COLO829 (cell line): ENCODE measurements around the gene UGCG.
A peak's percentile ranks its signal among the peaks of the same experiment; 100 is the strongest.
"Not testable (repeated sequence)": the region's sequence is repeated elsewhere in the genome, so short reads cannot be mapped to it uniquely, and the experiment has no call there.

Experiments used
- DNase-seq: peaks from one replicate; pipeline ENCODE4 v3.0.0; 2012; ENCODE audit warnings: low spot score

UGCG gene

DNA sequence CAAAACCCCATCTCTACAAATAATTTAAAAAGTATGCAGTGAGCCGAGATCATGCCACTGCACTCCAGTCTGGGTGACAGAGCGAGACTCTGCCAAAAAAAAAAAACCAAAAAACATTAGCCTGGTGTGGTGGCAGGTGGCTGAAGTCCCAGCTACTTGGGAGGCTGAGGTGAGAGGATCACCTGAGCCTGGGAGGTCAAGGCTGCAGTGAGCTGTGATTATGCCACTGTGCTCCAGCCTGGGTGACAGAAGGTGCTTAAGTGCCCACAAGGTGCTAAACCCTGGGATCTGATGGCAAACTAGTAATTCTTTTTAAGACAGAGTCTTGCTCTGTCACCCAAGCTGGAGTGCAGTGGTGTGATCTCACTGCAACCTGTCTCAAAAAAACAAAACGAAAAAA is 5.7 kb upstream of the UGCG start:
- not testable (repeated sequence) for DNase-seq

DNA sequence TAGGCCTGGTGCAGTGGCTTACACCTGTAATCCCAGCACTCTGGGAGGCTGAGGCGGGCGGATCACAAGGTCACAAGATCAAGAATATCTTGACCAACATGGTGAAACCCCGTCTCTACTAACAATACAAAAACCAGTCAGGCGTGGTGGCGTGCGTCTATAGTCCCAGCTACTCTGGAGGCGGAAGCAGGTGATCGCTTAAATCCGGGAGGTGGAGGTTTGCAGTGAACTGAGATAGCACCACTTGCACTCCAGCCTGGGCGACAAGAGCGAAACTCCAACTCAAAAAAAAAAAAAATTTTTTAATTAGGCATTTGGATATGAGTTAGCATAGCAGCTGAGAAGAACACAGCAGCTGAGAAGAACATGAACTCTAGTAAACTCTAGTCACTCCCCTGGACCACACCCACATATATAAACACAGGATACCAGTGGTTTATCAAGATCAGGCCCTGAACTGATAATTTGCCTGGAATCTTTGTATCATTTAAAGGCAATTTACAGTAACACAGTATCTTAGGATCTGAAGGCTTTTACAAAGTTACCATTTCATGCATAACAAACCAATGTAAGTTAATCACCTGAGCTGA is 4.6 kb upstream of the UGCG start:
- DNase-seq = peak; percentile 40

DNA sequence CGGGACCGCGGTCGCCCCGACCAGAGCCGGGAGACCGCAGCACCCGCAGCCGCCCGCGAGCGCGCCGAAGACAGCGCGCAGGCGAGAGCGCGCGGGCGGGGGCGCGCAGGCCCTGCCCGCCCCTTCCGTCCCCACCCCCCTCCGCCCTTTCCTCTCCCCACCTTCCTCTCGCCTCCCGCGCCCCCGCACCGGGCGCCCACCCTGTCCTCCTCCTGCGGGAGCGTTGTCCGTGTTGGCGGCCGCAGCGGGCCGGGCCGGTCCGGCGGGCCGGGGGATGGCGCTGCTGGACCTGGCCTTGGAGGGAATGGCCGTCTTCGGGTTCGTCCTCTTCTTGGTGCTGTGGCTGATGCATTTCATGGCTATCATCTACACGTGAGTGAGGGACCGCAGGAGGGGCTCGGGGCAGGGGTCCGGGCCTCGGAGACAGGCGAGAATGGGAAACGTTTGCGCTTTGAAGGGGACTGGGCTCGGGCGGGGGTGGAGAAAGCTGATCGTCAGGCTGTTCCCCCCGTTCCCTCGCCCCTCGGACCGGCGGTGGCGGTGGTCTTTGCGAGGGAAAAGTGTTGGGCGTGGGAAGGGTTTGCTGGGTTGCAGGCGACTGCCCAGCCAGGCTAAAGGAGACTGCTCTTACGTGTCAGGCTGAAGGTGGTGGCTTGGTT is 457 bp downstream of the UGCG start:
- DNase-seq = peak; percentile 40

DNA sequence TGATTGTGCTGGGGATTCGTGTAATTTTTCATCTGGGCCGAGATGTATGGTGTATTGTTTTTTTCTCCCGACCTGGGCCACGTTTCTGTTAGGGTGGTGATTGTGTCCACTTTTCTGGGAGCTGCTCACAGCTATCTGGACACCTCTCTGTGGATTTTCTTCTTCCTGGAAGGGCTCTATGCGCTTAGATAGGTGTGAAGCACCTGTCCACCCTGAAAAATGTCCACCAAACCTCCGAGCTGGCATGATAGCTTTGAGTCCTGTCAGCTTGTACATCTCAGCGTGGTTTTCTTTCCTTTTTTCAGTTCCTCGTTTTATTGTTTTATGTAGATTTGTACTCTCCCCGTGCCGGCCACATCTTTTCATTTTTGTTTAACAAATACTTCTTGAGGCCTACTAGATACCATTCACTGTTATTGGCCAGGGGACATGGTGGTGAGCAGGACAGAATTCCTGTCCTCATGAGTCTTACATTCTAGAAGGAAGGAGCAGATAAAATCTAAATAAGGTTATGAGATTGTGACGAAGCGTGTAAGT is 1.1 kb downstream of the UGCG start:
- DNase-seq = no peak

DNA sequence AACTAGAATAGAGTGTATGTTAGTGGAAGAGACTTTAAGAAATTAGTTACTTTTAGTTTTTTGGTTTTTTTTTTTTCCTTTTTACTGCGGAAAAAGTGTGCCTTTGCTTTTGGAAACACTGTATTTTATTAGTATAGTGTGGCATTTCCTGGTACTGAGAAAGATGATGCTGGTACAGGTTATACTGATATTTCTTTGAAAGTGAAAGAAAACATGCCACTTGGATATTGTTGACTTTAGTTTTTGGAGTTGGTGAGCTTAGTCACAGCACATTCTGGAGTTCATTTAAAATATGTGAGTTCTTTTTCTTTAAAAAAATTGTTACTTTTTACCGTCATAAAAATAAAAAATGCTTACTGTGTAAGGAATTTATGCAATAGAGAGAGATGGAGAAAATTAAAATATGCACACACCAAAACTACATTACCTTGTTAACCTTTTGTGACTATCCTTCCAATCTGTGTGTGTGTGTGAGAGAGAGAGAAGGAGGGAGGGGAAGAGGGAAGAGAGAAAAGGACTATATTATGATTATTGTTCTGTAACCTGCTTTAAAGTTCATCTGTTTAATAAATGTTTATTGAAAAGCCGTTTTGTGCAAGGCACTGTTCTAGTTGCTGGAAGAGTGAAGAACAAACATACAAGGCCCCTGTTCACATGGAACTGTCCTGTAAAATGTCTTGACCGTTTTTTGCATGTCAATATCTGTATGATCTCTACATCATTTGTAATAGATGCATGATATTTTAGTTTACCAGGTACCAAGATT is 1.9 kb downstream of the UGCG start:
- DNase-seq = no peak

DNA sequence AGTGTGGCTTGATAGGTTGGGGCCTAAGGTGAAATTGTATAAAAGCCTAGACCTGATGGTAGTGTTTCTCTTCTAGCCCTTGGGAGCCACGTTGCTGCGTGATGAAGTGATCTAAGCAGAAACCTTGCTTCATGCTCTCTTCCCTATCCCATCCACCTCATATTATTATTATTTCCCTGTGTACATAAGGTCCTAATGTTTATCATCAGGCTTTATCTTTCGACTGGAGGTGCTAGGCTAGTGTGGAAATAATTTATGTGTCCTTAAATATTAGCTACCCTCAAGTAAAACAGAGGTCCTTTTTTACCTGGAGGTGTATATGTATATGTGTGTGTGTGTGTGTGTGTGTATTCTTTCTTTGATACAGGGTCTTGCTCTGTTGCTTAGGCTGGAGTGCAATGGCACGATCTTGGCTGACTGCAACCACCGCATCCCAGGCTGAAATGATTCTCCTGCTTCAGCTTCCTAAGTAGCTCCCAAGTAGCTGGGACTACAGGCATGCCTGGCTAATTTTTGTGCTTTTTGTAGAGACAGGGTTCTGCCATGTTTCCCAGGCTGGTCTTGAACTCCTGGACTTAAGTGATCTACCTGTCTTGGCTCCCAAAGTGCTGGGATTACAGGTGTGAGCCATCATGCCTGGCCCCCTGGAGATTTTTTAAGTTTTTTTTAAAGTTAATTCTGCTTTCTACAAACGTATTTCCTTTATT is 3.7 kb downstream of the UGCG start:
- no peak for DNase-seq

DNA sequence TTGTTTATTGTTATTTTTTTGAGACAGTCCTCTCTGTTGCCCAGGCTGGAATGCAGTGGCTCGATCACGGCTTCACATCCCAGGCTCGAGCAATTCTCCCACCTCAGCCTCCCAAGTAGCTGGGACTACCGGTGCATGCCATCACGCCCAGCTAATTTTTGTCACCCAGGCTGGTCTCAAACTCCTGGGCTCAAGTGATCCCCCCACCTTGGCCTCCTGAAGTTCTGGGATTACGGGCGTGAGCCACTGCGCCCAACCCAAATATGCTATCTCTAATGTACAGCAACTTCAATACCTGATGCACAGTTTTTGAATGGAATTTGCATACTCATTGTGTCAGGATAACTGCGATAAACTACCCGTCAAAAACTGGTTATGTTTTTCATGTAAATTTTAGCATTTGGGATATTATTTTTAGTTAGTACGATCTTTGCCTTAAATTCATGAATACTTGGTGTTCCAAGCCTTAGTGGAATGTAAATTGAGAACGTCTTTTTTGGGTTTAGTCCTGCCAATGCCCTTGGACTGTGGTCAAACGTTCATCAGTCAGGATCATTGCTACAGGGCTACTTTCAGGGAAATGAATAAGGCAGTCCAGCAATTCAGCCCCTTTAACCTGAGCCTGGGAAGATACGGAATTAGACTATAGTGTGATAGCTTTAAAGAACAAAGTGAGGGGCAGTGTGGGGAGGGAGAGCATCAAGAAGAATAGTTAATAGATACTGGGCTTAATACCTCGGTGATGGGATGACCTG is 4.4 kb downstream of the UGCG start:
- no peak for DNase-seq

DNA sequence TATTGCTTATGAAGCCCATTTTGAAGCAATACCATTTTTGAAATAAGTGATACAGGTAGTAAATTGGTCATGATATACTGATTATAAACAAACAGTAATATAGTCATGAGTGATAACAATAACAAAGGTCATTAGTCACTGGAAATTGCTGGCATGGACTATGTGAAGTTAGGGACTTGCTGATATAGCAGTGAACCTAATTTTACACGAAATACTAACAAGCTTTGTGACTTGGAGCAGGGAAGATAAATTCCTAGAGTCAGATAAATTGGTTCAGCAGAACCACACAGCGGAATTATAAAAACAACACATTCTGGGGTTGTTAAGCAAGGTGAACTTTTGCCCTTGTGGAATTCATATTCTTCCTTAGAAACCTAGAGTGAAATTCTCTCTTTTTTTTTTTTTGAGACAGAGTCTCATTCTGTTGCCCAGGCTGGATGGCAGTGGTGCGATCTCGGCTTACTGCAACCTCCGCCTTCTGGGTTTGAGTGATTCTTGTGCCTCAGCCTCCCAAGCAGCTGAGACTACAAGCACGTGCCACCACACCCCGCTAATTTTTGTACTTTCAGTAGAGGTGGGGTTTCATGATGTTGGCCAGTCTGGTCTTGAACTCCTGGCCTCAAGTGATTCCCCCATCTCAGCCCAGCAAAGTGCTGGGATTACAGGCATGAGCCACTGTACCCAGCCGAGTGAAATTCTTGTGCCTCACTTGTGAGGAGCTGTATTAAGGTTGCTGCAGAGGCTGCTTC is 6.0 kb downstream of the UGCG start:
- DNase-seq = no peak

DNA sequence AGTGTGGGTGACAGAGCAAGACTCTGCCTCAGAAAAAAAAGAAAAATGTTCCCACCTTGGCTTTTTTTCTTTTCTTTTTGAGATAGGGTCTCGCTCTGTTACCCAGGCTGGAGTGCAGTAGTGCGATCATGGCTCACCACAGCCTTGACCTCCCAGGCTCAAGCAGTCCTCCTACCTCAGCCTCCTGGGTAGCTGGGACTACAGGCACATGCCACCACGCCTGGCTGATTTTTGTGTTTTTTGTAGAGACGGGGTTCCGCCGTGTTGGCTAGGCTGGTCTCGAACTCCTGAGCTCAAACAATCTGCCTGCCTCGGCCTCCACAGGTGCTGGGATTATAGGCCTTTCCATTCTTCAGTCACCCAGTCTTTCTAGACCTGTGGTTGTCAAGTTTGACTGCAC is 6.9 kb downstream of the UGCG start:
- not testable (repeated sequence) for DNase-seq

DNA sequence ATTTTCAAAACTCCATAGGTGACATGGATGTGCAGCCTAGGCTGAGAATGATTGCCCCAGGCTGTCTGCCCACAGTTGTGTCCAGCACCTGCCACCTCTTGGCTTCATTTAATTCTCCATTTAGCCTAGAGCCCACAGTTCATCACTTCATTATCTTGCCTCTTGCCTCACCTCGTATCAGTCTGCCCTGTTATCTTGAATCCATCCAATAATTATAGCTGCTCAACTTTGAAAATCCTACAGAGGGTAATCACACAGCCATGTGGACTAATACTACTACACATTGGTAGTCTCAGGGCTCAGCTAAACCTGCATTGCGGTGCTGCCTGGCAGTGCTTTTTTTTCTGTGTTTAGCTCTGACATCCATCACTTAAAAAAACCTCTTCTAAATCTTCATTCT is 7.4 kb downstream of the UGCG start:
- no peak for DNase-seq

DNA sequence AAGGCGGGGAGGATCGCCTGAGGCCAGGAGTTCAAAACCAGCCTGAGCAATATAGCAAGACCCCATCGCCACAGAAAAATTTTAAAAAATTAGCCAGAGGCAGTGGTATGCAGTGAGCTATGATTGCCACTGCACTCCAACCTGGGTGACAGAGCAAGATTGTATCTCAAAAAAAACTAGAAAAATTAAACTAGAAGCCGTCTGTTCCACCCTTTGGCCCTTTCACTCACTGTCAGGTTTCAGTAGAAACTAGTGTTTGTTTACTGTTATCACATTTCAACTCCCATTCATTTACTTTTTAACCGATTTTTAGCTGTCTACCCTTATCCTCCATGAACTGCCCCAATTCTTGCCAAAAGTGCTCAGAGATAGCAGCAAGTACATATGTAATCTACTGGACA is 8.3 kb downstream of the UGCG start:
- DNase-seq = no peak

DNA sequence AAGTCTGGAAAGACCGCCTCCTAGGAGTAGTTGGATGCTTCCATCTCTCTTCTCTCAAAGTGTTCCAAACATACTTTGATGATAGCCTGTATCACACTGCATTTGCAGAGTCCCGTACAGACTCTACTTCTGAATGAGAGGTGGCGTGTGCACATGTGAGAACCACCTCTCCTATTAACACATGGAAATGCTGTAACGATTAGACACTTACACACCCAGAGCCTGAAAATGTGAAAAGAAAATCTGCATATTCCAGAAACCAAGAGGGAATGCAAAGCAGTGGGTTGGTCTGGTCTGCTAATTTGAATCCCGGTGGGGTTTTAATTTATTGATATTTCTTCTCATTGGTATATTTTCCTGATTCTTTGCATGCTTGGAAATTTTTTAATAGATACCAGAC is 10.5 kb downstream of the UGCG start:
- DNase-seq = no peak

DNA sequence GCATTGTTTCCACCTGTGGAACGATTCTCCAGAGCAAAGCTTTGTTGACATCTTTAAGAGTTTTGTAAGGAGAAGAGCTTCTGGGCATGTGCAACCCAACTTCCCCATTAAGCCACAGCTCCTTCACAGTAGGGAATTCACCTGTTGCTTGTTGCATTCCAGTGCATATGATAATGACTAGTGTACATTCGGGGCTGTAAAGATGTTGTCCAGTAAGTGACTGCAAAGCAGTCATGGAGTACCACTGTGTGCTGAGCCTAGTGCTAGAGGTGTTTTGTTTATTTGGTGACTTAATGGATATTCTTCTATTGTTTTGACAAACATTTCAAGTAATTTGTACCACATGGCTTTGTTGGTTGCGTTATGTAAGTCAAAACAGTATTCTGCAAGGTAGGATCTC is 12.8 kb downstream of the UGCG start:
- no peak for DNase-seq

DNA sequence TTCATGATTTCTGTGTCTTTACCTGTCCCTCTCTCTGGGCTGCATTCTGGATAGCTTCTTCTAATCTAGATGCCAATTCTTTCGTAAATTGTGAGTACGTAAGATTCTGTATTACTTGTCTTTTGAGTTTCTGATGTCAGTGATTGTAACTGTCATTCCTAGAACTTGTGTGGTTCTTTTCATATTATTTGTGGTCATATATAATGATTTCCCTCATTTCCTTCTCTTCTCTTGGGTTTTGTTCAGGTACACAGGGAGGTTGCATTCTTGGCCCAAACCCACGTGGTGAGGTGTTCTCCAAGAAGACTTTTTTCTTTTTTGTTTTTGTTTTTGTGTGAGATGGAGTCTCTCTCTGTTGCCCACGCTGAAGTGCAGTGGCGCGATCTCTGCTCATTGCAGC is 13.8 kb downstream of the UGCG start:
- DNase-seq = no peak

DNA sequence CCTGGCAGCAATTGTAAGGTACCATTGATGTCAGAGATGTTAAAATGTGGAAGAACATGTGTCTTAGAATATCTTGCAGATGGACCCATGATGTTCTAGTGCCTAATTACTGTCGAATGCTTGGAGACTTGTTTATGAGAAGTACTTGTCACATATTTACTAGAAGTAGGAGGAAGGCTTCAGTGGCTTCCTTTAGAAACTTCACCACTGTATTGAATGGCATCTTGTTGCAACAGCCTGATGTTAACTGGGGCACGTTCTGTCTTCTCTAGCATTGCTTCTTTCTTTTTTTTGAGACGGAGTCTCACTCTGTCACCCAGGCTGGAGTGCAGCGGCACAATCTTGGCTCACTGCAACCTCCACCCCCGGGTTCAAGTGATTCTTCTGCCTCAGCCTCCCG is 16.5 kb downstream of the UGCG start:
- no peak for DNase-seq

DNA sequence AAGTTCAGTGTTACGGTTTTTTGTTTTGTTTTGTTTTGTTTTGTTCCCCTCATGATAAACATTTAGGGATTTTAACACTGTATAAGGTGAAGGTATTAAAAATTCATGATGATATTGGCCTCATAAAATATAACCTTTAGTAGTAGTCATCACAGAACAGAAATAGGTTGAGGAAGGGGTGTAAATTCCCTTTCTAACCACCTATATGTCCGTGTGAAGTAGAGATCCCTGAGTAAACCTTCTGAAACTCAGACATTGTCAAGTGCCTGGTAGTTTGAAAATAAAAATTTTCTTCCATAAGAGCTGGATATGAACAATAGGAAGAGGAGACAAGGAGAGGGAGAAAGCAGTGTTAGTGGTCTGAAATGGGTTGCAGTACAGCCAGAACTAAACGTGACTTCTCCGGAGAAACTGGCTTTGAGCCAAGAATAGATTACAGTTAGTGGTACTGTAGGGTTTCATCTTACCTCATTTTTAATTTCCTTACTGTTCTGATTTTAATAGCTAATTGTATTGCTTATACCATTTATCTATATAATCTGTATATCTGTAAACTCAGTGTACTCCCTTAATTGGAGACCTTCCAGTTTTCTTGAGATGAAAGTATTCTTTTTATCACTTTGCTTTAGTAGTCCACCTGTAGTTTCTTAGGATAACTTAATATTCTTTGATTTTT is 18.3 kb downstream of the UGCG start:
- DNase-seq = no peak

DNA sequence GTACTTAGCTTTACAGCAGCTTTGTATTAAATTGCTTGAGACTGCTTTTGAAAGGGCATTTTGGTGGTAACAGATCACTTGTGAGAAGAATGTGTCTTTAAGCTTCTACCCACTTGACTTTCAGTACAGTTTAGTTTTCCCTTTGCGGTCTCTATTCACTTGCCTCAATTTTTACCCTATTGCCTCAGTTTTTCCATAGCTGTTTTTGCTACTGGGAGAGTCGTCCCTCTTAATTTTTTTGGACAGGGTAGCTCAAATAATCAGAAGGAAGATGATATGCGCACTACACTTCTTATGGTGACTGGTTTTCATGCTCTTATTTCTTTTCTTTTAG is 18.8 kb downstream of the UGCG start:
- no peak for DNase-seq

DNA sequence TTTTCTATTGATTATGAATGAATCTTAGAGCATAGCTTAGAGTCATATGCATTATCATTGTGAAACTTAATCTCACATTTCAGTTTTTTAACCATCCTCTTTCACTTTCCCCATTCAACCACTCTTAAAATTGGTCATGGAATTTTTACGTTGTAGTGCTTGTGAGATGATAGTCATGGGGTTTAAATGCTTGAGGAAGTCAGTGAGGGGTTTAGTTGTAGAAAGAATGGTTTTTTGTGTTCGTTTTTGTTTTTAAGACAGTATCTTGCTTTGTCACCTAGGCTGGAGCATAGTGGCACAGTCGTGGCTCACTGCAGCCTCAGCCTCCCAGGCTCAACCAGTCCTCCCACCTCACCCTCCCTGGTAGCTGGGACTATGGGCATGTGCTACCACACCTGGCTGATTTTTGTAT is 19.6 kb downstream of the UGCG start:
- no peak for DNase-seq

DNA sequence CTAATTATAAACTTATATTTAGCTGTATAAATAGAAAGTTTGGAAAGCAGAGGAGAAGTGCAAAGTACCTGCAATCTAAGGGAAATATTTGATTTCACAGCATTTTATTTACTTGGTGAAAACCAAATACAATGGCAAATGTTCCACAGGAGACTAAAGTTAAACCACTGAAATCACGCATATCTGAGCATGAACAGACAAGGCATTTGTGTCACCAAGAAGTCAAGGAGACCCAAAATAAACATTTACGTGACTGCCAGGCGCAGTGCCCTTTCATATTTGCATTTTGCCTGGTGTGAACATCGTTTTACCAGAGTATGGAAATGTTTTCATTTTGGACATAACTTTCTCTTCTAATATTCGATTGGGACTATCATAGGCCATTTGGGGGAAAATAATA is 20.6 kb downstream of the UGCG start:
- DNase-seq = no peak

DNA sequence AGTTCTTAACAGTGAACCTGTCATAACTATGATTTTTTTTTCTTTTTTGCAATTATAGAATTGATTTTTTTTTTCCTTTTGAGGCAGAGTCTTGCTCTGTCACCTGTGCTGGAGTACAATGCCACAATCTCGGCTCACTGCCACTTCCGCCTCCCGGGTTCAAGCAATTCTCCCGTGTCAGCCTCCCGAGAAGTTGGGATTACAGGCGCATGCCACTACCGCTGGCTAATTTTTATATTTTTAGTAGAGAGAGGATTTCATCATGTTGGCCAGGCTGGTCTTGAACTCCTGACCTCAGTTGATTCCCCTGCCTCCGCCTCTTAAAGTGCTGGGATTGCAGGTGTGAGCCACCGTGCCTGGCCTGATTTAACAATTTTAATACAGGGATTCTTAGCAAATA is 21.4 kb downstream of the UGCG start:
- no peak for DNase-seq

DNA sequence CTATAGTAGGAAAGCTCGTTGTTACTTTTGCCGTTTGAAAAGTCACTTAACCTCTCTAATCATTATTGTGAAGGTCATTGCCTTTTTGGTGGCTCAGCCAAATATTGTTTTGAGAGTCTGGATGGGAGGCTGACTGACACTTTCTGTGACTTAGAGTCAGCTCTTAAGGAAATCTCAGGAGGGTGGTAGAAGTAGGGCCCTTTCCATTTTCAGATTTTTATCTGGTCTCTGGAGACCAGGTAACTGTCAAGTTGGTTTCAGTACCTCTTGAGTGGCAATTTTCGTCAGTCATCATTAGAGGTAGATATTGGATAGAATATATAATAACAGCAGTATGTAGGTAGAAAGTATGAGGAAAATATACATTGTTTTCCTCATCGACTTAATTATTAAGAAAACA is 23.3 kb downstream of the UGCG start:
- DNase-seq = no peak
